GM19438 (cell line): ENCODE results near the gene ARHGAP23.

Experiments used
- ATAC-seq: cut with Tn5 transposase; IDR thresholded peaks from one replicate; pipeline ENCODE4 v1.9.1; 2021; ENCODE audit warnings: low read depth; ENCODE audit not compliant: unreplicated experiment

ARHGAP23 gene

DNA sequence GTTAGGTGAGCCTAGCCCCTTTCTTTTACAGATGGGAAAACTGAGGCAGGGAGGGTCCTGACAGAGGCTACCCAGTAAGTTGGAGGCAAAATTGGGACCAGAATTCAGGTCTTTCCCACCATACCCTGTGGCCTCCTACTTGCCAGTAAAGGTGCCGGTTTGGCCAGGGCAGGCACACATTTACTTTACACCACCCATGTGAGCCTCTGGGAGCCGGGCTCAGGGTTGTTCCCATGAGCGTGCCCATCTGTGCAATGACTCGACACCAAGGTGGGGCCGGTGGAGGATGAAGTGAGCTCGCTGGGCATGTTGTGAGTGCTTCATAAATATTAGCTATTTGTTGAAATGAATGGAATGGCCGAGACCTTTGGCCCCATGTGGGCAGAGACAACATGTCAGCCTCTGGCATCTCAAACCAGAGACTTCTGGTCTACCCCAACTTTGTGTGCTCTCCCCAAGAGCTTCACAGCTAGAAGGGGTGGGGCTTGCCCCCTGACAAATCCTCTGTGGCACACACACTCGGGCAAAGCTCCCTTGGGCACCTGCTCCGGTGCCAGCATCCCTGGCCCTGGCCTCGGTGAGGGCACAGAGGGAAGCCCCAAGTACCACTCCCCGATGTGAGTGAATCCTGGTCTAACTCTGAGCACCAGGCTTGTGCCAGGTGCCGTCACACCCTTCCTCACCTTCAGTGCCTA, 117.4 kb downstream of the ARHGAP23 start:
- ATAC-seq, result no peak

DNA sequence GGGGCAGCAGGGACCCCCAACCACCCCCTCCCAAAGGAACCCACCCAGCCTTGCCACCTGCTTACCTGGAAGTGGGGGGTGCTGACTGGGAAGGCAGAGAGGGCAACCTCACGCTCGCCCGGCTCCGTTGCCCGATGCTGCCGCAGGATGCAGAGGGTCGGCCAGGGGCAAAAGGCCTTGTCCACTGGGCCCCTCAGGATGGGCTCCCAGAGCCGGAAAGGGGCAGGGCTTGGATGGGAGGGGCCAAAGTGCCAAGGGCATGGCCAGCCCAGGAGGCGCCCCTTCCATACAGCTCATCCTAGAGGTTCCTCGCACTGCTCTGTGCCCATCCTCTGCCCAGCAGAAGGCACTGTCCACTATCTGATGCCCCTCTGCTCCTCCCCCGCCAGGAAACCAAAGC, 118.1 kb downstream of the ARHGAP23 start:
- no peak for ATAC-seq

- ATAC-seq, result no peak
Measured at GRCh38 chr17:38547444-38547843, 119.2 kb downstream of the ARHGAP23 start.

GRCh38 chr17:38549285-38549684, 121.0 kb downstream of the ARHGAP23 start:
- no peak for ATAC-seq

GRCh38 chr17:38550661-38551060, 122.4 kb downstream of the ARHGAP23 start:
- no peak for ATAC-seq

GRCh38 chr17:38551121-38551520, 122.9 kb downstream of the ARHGAP23 start:
- no peak for ATAC-seq

GRCh38 chr17:38552343-38552742, 124.1 kb downstream of the ARHGAP23 start:
- no peak for ATAC-seq

GRCh38 chr17:38554430-38555350, 126.4 kb downstream of the ARHGAP23 start:
- ATAC-seq, result no peak

DNA sequence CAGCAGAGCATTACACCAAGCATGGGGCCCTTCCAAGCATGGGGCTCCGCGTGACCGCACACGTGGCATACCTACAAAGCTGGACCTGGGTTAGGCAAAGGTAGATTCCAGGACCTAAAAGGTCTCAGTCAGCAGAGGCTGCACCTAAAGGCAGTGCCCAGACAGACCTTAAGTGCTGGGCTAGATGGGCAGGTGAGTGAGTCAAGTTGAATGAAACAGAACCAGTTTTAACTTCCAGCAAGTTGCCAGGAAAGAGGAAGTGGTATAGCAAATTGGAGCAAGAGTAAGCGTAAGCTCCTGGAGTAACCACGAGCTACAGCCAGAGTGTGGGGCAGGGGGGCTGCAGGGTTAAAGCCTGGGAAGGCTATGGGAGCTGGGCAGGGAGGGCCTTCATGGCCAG, 128.0 kb downstream of the ARHGAP23 start:
- no peak for ATAC-seq

DNA sequence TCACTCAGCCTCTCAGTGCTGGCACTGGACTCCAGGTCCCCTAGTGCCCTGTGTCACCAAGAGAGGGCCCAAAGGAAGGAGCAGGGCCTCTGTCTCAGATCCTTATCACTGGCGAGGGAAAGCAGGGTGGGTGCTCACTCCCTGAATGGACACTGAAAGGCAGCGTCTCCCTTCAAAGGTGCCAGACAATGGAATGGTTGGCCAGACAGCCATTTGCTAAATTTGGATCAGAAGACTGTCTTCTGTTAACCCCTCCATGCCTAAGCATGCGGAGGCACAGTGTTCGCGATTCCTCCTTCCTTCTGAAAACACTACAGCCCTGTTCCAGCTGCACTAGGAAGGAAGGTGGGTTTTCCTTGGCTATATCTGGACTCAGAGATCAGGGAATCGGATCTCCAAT, 129.1 kb downstream of the ARHGAP23 start:
- ATAC-seq, result no peak

GRCh38 chr17:38557836-38558727, 129.8 kb downstream of the ARHGAP23 start:
- peak; percentile 70 for ATAC-seq

GRCh38 chr17:38558728-38559050, 130.4 kb downstream of the ARHGAP23 start:
- ATAC-seq, result no peak

DNA sequence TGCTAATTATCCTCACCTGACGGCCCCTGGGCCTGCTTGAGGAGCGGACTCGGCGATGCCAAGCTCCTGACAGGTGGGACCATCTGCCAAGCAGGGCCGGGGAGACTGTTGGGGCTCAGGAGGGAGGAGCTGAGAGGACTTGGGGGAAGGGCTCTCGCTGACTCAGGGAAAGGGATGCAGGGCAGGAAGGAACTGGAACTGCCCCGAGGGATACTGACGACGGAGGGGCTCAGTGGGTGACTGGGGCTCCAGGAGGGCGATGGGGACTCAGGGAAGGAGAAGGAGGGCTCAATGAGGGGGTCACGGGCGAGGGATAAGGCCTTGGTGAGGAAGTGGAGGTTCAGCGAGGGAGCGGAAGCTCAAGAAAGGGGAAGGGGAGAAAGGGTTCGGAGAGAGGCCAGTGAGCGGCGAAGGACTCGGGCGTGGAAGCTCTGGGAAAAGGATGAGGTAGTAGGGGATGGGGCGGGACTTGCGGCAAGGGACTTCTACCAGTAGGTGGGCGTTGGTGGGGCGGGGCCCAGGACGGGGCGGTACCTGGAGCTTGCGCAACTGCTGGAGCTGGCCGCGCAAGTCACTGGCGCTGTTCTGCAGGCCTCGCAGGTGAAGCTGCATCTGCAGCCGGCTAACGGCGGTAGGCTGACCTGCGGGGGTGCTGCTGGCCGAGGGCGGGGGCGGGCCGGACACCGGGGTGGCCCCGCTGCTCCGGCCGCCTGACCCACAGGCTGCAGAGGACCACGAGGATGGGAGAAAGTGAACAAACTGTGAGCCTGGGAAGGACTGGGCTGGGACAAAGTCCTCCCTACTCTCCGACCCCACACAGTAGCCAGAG, 131.0 kb downstream of the ARHGAP23 start:
- peak; percentile 73 for ATAC-seq

DNA sequence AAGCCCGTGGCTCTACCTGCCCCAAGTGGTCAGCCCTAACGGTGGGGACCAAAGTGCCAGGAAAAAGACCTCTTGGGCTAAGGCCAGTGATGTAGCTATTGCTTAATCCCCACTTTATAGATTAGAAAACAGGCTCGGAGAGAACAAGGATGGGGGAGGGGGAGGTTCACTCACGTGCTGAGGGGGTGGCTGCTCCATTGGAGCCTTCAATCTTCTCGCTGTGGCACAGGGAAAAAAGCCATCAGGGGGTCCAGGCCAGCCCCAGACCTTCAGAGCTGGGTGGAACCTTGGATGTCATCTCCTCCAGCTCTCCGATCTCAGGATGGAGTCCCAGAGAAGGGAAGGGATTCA, 131.6 kb downstream of the ARHGAP23 start:
- ATAC-seq, result no peak

DNA sequence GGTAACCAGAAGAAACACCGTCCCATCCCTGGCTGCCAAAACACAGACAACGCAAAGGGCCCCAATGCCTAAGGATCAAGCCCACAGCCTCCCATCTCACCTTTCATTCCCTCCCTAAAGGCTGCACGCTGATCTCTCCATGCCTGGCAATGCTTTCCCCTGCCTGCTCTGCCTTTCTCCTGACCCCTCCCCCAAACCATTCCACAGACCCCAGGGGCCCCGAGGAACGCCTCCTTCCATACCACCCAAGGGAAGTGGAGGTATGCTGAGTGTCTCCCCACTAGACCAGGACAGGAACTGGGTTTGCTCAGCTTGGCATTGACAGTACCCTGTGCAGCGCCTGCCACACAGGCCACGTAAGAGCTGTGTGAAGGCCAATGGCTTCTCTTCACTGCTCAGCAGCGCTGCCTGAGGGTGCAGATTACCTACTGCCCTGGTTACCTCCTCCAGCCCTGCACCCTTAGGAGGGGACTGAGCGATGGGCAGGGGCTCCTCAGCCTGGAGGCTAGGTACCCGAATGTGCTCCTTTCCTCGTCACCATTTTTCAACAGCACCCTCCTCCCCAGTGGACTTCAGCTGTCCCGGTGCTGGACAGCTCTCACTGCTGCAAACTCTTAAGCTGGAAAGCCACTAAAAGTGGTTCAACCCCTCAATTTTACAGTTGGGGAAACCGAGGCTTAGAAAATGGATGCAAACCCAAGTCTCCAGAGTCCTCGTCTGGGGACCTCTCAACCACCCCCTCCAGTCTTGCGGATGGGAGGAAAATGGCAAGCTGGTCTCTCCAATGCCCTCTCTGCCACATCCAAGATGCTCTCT, 132.4 kb downstream of the ARHGAP23 start:
- no peak for ATAC-seq

DNA sequence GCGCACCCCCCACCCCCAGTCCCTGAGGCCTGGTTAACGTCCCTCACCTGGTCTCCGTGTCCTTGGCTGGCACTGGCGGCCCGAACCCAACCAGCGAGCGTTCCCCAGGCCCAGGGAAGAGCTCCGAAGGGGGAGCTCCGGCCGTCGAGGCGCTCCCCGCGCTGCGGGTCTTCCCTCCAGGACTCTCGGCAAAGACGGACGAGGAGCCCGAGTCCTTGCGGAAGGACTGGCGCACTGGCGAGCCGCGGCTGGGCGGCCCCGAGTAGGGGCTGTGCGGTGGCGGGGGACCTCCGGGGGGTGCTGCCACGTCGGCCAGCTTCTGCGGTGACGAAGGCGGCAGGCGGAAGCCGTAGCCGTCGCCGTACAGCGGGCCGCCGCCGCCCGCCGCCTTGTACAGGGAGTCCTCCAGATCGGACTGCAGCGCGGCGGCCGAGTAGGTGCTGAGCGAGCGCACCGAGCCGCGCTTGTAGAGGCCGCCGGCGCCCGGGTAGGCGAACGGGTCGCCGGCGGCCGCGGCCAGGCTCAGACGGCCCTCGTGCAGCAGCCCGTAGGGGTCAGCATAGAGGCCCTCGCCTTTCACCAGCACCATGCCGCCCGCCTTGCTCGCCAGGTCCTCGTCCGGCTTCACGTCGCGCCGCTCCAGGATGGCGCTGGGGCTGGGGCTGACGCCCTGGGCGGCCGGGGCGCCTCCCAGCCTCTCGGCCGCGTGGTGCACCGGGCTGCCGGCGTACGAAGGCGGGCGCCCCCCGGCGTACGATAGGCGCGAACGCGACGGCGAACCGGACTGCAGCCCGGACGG, 133.4 kb downstream of the ARHGAP23 start:
- no peak for ATAC-seq
